ENCODE measurements around the gene WHRN. TPM values are rescaled to one million over a fixed set of nuclear protein-coding genes. Genes with fewer than 3 reads are reported as not detected.

WHRN gene
- total RNA-seq, 6 donors from 2014 or later = 2.5 to 17.8 (median 5.6) TPM

DNA sequence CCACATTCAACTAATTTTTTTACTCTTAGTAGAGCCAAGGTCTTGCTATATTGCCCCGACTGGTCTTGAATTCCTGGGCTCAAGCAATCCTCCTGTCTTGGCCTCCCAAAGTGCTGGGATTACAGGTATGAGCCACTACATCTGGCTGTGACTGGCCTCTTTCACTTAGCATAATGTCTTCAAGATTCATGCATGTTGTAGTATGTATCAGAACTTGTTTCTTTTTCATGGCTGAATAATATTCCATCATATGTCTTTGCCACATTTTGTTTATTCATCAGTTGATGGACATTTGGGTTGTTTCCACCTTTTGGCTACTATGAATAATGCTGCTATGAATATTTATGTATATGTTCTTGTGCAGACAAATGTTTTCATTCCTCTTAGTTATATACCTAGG lies 12.8 kb upstream of the WHRN start:
- no peak for ATAC-seq (ENCODE audit: low FRiP score in 2 of 2)
- H3K27me3 ChIP-seq = no peaks in the 10 kb centered on the region
- H3K36me3 ChIP-seq = no peaks in the 10 kb centered on the region
- no peaks in the 10 kb centered on the region for H3K4me1 ChIP-seq
- DNase-seq = no peak
- H3K4me3 ChIP-seq = no peak overlapping the region
- no peak for TF ChIP-seq POLR2A (IDR thresholded peaks at IDR 0.05)
- no peak for TF ChIP-seq POLR2AphosphoS5 (IDR thresholded peaks at IDR 0.05)
- TF ChIP-seq EP300 (IDR thresholded peaks at IDR 0.05) = no peak
- H3K9me3 ChIP-seq = no peaks in the 10 kb centered on the region
- 92 to 100% methylated on average over 1 of the region's 1 CpG for WGBS, 2 donors
- H3K27ac ChIP-seq = no peak overlapping the region

- no peaks in the 10 kb centered on the region for H3K27me3 ChIP-seq
- no peak for DNase-seq
- TF ChIP-seq EP300 (IDR thresholded peaks at IDR 0.05) (no peak), POLR2AphosphoS5 (IDR thresholded peaks at IDR 0.05) (no peak), CTCF (IDR thresholded peaks at IDR 0.05) (no peak), POLR2A (IDR thresholded peaks at IDR 0.05) (no peak)
- no peak overlapping the region for H3K4me3 ChIP-seq
- no peaks in the 10 kb centered on the region for H3K4me1 ChIP-seq
- WGBS, 2 donors = 60 to 64% methylated on average over 5 to 7 of the region's 7 CpGs
- H3K27ac ChIP-seq = no peak overlapping the region
- no peaks in the 10 kb centered on the region for H3K36me3 ChIP-seq
- ATAC-seq (ENCODE audit: low FRiP score in 2 of 2) = no peak
- H3K9me3 ChIP-seq = no peaks in the 10 kb centered on the region
Observed at GRCh38 chr9:114516913-114517312, 11.6 kb upstream of the WHRN start.

- 70 to 76% methylated on average over 3 of the region's 3 CpGs for WGBS, 2 donors
Observed at GRCh38 chr9:114515528-114515927, 10.3 kb upstream of the WHRN start.

DNA sequence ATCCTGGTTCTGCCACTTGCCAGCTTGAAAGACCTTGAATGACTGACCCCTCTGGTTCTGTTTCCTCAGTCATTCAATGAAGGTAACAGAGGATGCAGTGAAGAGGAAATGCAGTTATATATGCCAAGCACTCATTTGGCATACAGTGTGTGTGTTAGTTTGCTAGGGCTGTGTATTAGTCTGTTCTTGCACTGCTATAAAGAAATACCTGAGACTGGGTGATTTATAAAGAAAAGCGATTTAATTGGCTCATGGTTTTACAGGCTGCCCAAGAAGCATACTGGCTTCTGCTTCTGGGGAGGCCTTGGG lies 8.6 kb upstream of the WHRN start:
- 88 to 96% methylated on average over 1 of the region's 1 CpG for WGBS, 2 donors
- Histone ChIP-seq H3K27ac (no peak overlapping the region), H3K36me3 (no peaks in the 10 kb centered on the region), H3K9me3 (no peaks in the 10 kb centered on the region), H3K27me3 (no peaks in the 10 kb centered on the region), H3K4me1 (no peaks in the 10 kb centered on the region), H3K4me3 (no peak overlapping the region)
- DNase-seq (no peak), ATAC-seq (ENCODE audit: low FRiP score in 2 of 2) (no peak)
- TF ChIP-seq POLR2AphosphoS5 (IDR thresholded peaks at IDR 0.05) (no peak), POLR2A (IDR thresholded peaks at IDR 0.05) (no peak), EP300 (IDR thresholded peaks at IDR 0.05) (no peak), CTCF (IDR thresholded peaks at IDR 0.05) (no peak)

More at GRCh38 chr9:114515528-114515927, 10.3 kb upstream of the WHRN start:
- no peaks in the 10 kb centered on the region for H3K4me1 ChIP-seq
- no peaks in the 10 kb centered on the region for H3K36me3 ChIP-seq
- H3K27ac ChIP-seq = no peak overlapping the region
- DNase-seq = no peak
- no peak for ATAC-seq (ENCODE audit: low FRiP score in 2 of 2)
- TF ChIP-seq POLR2AphosphoS5 (IDR thresholded peaks at IDR 0.05) (no peak), POLR2A (IDR thresholded peaks at IDR 0.05) (no peak), EP300 (IDR thresholded peaks at IDR 0.05) (no peak), CTCF (IDR thresholded peaks at IDR 0.05) (no peak)
- H3K9me3 ChIP-seq = no peaks in the 10 kb centered on the region
- H3K4me3 ChIP-seq = no peak overlapping the region
- H3K27me3 ChIP-seq = no peaks in the 10 kb centered on the region

GRCh38 chr9:114513055-114513958 lies 8.0 kb upstream of the WHRN start:
- peak in 1 of 2 donors; percentile 65 for ATAC-seq (ENCODE audit: low FRiP score in 2 of 2)
- Histone ChIP-seq H3K27ac (no peak overlapping the region), H3K27me3 (no peaks in the 10 kb centered on the region), H3K4me1 (no peaks in the 10 kb centered on the region), H3K9me3 (no peaks in the 10 kb centered on the region), H3K36me3 (no peaks in the 10 kb centered on the region), H3K4me3 (no peak overlapping the region)
- 54 to 66% methylated on average over 10 of the region's 10 CpGs for WGBS, 2 donors
- TF ChIP-seq POLR2A (IDR thresholded peaks at IDR 0.05) (no peak), EP300 (IDR thresholded peaks at IDR 0.05) (no peak), POLR2AphosphoS5 (IDR thresholded peaks at IDR 0.05) (no peak), CTCF (IDR thresholded peaks at IDR 0.05) (no peak)
- no peak for DNase-seq
